Hindlimb muscle (tissue), 1 donor: ENCODE results near the gene HNRNPF. TPM values are rescaled to one million over a fixed set of nuclear protein-coding genes. Genes with fewer than 3 reads are reported as not detected.
A peak's percentile ranks its signal among the peaks of the same experiment; 100 is the strongest.

ENCODE experiments used
- DNase-seq: peaks from one replicate; pipeline ENCODE4 v3.0.0-alpha.2; 2013
- polyA plus RNA-seq: library from polyadenylated mRNA; unstranded; fragments of 120-200 nt; gene quantifications from one replicate; pipeline ENCODE4 v1.2.1, GENCODE V29; 2013; ENCODE audit not compliant: insufficient read length

Gene HNRNPF
- polyA plus RNA-seq, 1 donor, result 109 TPM

DNA sequence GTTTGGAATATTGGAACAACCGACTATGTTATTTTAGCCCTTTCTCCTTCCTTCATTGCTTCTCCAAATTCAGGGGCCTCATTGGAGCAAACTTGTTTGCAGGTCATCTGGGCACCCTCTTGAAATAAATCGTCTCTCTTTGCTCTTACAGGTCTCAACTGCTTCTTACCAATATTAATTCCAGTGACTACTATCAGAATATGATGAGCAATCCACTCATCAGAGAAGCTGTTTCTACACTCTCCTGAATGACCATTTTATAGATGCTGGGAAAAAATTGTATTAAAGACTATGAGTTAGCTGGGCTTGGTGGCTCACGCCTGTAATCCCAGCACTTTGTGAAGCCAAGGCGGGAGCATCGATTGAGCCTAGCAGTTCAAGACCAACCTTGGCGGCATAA, 12.5 kb upstream of the HNRNPF start:
- no peak for DNase-seq

DNA sequence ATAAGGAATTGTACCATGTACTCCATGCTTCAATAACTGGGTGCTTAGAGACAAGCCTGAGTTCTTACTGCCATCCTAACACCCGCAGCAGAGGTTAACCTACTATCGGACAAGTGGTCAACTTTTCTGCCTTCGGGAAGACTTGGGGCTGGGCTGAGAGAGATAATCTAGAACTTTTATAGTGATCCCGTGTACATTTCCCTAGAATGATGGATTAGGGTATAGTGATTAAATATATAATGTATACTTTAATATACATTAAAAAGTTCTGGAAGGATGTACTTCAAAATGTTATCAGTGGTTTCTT, 12.2 kb upstream of the HNRNPF start:
- DNase-seq, result no peak

DNA sequence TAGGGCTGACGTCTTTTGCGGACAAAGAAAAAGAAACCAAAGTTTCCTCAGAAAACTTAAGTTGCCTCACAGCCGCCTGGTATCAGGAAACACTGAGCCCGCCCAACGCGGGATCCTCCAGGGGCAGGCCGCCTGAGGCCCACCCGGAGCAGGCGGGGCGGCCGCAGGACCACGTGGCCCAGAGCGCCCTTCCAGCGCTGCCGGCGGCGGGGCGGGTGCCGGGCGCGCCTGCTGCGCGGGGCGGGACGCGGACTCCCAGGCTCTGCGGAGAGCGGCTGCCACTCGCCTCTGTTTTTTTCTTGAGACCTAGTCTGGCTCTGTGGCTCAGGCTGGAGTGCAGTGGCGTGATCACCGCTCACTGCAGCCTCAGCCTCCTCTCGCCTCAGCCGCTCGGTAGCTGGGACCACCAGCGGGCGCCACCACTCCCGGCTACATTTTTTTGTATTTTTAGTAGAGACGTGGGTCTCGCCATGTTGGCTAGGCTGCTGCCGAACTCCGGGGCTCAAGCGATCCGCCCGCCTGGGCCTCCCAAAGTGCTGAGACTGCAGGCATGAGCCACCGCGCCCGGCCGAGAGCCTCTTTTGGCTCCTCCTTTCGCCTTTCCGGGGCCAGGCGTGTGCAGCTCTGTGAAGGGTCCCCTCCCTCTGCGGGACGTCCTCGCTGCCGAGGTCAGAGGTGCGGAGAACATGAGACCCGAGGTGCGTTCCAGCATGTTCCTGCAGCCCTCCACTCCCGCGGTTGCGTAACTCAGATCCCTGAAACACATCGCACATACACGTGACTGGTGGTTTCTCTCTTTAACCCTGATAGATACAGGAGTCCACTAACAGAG, 11.6 kb upstream of the HNRNPF start:
- DNase-seq, result peak; percentile 90

DNA sequence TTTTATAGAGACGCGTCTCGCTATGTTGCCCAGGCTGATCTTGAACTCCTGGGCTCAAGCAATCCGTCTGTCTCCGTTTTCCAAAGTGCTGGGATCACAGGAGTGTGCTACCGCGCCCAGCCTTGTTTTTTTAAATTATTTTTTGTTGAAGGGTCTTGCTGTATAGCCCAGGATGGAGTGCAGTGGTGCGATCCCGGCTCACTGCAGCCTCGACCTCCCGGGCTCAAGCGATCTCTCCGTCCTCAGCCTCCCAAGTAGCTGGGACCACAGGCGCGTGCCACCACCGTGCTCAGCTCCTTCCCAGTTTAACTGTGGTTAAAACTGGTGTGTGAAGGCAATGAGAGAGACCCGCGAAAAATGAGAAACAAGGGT, 11.0 kb upstream of the HNRNPF start:
- no peak for DNase-seq

DNA sequence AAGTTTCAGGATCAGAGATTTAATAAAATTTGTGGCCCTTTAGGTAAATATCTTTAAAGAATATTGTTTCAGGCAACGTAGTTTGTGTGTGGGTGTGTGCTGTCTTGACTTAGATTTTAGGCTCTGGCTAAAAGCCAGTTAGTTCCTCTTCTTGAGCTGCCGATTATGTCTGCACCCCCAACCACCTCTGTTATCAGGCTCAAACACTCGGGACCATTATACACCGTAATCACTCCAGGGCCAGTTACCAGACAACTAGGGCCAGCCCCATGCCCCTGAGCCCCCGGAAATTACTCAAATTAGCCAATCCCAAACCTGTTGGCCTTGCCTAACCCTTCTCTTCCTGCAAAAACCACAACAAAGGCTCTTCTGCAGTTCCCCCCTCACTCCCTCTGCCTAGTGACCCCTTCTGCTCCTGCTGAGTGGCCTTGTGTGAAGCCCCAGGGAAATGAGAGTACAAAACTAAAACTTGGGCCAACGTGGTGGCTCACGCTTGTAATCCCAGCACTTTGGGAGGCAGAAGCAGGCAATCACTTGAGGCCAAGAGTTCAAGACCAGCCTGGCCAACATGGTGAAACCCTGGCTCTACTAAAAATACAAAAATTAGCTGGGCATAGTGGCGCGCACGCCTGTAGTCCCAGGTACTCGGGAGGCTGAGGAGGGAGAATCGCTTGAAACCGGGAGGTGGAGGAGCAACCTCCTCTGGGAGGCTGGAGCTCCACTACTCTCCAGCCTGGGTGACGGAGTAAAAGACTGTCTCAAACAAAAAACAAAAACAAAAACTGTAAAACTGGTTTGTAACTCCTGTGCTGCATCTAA, 9.2 kb upstream of the HNRNPF start:
- DNase-seq, result no peak

DNA sequence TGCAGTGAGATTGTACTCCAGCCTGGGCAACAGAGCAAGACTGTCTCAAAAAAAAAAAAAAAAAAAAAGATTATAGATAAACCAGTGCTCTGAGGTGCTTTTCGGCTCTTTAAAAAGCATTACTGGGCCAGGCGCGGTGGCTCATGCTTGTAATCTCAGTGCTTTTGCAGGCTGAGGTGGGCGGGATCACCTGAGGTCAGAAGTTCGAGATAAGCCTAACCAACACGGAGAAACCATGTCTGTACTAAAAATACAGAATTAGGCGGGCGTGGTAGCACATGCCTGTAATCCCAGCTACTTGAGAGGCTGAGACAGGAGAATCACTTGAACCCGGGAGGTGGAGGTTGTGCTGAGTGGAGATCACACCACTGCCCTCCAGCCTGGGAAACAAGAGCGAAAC, 6.6 kb upstream of the HNRNPF start:
- no peak for DNase-seq

DNA sequence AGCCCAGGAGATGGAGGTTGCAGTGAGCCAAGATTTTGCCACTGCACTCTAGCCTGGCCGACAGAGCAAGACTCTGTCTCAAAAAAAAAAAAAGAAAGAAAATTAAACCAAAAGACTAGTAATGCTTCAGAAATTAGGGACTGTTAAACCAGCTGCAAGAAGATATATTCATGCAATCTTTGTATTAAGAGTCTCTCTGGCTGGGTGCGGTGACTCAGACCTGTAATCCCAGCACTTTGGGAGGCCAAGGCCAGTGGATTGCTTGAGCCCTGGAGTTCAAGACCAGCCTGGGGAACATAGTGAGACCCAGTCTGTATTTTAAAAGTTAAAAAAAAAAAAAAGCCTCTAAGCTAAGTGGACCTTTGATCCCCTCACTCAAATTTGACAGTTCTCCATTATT, 2.5 kb upstream of the HNRNPF start:
- no peak for DNase-seq

DNA sequence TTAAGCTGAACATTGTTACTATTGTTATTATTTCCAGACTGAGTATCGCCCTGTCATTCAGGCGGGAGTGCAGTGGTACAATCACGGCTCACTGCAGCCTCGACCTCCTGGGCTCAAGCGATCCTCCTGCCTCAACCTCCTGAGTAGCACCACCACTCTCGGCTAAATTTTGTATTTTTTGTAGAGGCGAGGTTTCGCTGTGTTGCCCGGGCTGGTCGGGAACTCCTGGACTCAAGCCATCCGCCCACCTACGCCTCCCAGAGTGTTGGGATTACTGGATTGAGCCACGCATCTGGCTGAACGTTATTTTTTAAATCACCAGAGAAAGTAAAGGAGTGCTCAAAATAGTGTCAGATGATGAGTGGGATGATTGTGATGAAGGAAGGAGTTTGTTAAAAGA, 1.4 kb upstream of the HNRNPF start:
- no peak for DNase-seq

DNA sequence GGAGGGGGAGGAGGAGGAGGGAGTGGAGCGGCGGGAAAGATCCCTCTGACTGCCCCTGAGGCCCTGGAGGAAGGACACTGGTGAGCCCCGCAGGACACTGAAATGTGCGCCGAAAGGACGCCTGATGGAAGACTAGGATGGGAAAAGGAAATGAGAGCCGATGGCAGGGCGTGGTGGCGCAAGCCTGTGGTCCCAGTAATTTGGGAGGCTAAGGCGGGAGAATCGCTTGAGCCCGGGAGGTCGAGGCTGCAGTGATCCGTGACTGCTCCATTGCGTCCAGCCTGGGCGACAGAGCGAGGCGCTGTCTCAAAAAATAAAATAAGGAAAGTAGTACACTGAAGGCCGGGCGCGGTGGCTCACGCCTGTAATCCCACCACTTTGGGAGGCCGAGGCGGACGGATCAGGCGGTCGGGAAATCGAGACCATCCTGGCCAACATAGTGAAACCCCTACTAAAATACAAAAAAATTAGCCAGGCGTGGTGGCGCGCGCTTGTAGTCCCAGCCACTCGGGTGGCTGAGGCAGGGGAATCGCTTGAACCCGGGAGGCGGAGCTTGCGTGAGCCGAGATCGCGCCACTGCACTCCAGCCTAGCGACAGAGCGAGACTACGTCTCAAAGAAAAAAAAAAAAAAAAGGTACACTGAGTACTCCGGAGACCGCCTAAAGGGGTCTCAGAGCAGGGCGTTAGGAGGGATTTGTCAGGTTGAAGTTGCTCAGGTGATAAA, 561 bp upstream of the HNRNPF start:
- DNase-seq, result no peak

DNA sequence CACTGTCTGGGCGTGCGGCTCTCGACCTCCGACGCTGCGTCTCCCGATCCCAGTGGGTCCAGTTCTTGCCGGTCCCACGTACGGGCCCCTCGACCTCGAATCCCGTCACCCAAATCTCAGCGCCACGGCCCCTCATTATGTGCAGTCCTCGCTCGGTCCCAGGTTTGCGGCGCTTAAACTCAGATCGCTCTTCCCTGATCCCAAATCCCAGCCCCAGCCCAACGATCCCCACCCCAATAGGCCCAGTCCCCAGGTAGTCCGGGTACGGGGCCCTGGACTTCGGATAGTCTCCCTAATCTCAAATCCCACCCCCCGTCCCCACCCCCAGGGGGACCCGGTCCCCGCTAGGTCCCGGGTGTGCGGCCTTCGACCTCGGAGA, 666 bp downstream of the HNRNPF start:
- no peak for DNase-seq

DNA sequence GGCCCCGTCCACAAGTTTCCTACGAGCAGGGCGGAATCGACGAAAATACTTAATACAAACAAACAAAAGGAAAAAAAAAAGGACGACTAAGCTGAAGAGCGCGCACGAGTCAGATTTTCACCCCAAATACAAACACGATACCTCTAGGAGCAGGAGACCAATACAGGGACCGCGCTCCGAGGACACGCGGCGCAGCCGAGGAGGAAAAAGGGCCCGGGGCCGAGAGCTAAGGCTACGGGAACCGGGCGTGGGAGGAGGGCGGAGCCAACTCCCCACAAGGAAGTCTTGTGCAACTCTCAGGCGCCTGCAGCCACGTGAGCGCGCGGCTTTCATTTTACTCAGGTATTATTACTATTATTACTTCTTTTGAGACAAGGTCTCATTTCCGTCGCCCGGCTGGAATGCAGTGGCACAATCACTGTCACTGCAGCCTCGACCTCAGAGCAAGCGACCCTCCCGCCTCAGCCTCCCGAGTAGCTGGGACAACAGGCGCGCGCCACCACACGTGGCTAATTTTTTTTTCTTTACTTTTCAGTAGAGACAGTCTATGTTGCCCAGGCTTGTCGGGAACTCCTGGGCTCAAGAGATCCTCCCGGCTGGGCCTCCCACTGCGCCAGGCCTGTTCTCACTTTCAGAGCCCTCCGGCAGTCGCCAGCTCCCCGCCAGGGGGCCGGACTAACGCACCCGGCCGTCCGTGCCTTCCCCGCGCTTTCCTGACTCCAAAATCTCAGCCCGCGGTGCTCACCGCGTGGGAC, 1.2 kb downstream of the HNRNPF start:
- DNase-seq, result peak; percentile 94

DNA sequence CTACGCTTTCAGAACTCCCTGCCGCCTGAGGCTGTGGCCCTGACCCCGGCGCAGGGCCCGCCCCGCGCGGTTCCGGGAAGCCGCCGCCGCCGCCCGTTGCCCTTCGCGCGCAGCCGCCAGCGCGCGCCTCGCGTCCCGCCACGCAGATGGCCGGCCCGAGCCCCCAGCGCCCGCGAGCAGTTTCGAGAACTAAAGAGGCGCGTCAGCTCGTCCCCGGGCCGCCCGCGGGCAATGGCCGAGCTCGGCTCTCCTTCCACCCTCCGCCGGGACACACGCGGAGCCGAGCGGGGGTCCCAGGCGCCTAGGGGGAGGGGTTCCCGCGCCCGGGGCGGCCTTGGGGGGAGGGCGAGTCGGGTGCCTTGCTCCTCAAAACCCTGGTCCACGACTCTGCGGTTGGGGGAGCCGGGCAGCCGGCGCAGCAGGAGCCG, 1.8 kb downstream of the HNRNPF start:
- peak; percentile 72 for DNase-seq

DNA sequence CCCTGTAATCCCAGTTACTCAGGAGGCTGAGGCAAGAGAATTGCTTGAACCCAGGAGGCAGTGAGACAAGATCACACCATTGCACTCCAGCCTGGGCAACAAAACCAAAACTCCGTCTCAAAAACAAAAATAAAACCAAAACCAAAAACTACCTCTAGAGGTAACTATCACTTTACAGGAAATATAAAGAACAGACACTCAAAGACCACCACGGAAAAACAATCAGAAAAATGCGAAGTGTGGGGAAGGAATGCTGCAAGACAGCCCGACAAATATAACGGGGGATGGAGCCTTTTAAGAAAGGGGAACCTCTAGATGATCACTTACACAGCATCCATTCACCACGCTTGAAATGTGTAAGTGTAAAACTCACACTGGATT, 4.3 kb downstream of the HNRNPF start:
- DNase-seq, result no peak

DNA sequence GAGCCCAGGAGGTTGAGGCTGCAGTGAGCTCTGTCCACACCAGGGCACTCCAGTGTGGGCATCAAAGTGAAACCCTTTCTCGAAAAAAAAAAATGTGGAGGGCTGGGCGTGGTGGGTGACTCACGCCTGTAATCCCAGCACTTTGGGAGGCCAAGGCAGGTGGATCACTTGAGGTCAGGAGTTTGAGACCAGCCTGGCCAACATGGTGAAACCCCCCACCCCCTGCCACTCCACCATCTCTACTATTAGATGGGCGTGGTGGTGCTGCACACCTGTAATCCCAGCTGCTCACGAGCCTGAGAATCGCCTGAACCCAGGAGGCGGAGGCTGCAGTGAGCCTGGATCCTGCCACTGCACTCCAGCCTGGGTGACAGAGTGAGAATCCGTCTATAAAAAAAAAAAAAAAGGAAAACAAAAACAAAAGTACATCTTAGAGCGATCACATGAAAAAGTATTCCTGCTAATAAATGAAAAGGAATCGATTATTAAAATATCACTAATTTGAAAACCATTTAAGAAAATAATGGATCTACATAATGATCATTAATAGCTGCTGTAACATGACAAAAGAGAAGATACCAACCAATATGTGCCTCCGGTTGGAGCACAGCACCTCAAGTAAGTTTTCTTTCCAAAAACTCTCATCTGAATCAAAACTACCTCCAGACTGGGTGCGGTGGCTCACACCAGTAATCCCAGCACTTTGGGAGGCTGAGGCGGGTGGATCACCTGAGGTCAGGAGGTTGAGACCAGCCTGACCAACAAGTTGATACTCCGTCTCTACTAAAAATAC, 4.9 kb downstream of the HNRNPF start:
- no peak for DNase-seq

DNA sequence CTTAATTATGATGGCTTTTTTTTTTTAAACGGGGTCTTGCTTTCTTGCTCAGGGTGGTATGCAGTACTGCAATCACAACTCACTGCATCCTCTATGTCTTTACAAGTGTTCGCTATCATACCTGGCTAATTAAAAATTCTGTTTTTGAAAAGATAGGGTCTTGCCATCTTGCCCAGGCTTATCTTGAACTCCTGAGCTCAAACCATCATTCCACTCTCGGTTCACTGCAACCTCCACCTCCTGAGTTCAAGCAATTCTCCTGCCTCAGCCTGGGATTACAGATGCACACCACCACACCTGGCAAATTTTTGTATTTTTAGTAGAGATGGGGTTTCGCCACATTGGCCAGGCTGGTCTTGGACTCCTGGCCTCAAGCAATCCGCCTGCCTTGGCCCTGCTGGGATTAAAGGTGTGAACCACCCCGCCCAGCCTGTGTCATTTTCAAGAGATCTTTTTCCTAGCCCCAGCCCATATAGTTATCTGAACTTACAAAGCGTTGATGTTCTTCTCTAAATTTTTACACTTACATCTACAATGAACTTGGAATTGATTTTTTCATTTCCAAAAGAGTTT, 6.0 kb downstream of the HNRNPF start:
- DNase-seq, result no peak

DNA sequence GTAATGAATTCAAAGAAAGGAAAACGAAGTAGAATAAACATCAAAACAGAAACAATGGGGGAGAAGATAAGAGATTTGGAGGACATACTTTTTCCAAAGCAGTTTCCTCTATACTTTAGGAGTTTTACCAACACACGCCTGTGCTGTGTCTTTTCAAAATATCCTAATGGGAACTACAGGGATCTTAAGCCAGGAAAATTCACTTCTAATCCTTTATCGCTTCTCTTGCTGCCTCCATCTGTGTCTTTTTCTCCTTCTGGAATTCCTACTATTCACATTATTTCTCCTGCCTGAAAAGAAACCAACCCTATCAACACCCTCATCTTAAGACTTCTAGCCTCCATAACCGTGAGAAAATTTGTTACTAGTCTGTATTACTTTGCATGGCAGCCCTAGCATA, 6.8 kb downstream of the HNRNPF start:
- DNase-seq, result no peak

DNA sequence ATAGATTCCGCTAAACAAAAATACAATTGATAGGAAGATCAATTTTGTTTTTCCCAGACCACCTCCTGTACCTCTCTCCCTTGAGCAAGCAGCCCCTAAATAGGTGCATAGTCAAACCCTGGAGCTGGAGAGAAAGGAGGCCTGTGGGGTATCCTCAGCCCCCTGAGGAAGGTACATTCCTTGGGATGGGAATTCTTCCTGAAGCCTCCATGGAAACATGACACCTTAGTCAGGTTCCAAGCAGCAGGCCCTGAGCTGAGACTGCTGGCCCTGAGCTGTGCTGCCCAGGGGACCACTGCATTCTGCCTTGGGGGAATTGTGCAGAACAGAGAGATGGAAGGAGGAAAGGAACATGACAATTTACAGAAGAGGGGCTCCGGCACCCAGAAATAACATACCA, 7.4 kb downstream of the HNRNPF start:
- no peak for DNase-seq

DNA sequence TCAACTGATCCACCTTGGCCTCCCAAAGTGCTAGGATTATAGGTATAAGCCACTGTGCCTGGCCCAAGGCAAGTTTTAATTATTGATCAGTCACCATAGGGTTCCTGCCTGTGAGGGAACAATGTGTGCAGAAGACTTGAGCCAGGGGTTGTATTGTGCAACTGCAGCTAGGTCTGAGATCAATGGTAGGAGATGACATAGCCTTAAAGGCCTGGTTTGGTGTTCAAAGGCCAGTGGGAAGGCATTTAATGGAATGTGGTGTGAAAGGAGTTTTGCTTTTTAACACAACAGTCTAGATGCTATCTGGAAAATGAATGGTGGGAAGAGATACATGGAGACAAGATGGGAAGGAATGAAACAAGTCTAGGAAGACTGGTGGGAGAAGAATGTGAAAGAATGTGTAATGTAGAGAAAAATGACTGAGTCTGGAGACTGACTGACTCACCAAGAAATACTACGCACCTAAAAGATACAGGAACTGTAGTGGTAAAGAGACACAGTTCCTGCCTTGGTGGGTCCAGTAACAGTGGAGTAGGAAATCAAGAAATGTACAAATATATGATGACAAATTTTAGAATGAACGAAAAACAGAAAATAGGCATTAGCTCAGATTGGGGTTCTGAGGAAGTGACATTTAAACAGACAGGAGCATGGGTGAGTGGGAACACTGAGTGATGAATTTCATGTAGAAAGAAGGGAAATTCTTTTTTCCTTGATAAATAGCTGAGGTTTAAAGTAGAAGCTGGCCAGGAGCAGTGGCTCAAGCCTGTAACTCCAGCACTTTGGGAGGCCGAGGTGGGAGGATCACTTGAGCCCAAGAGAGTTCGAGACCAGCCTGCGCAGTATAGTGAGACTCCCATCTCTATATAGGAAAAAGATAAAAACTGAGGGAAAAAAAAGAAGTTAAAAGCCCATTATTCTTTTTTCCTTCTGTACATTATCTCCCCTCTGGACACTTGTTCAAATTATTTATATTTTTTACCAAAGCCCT, 9.4 kb downstream of the HNRNPF start:
- no peak for DNase-seq

DNA sequence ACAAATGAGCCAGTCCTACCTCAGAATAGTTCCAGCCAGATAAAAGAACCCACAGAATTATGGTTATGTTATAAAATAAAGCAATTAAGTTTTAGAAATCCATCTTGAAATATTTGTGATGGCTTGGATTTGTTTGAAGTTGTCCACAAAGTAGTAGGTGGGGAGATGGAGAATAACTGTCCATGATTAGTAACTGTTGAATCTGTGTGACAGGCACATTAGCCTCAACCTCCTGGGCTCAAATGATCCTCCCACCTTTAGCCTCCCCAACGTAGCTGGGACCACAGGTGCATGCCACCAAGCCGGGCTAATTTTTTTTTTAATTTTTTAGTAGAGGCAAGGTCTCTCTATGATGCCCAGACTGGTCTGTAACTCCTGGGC, 10.1 kb downstream of the HNRNPF start:
- DNase-seq, result no peak

DNA sequence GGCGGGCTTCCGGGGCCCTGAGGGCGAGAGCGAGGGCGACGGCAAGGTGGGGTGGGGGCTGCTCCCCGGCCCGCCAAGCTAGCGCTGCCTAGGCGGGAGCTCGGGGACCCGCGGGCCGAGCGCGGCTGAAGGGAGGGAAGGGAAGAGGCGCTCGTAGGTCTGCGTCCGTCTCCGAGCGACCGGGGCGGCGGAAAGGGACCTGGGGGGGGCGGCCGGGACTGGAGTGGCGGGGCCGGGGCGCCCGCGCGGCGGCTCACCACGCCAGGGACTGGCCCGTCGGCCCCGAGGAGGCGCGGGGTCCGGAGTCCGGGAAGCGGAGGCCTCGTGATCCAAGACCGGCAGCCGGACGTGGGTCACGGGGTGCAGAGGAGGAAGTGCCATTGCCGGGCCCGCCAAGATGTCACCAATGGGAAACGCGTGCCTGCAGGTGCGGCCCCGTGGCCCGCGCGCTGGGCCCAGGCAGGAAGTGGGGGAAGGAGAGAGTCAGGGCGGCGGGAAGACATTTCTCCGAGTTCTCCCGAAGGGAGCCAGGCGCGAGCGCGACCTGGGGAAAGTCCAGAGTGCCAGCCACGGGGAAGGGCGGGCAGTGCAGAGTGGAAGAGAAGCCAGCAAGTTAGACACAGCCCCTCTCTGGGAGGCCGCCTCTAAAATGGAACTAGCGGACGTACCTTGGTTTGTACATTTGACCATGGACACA, 11.9 kb downstream of the HNRNPF start:
- peak; percentile 79 for DNase-seq
